GM23338 (cell line): Measurements from ENCODE around the gene LRRC28. TPM values are rescaled to one million over a fixed set of nuclear protein-coding genes. Genes with fewer than 3 reads are reported as not detected.

Source experiments
- ATAC-seq: fragments of 200-7000 bp; cut with Tn5 transposase; 3 replicates; pipeline ENCODE4 v1.9.1; 2020
- DNase-seq: peaks from one replicate; pipeline ENCODE4 v3.0.0-alpha.2; 2015; ENCODE audit warnings: low spot score
- H2AFZ ChIP-seq: fragments of 200-600 bp; sonication (generic); 2 replicates; pipeline ENCODE4 v1.8.0; 2016; ENCODE audit warnings: antibody characterized with exemption, mild to moderate bottlenecking, moderate library complexity
- H3F3A ChIP-seq: fragments of 200-600 bp; sonication (generic); replicated peaks from 2 replicates; pipeline ENCODE4 v1.8.0; 2017; ENCODE audit warnings: antibody characterized with exemption, mixed run types, low read depth
- H3K27ac ChIP-seq: fragments of 200-600 bp; sonication (generic); 2 replicates; pipeline ENCODE4 v1.6.1; 2016; ENCODE audit warnings: low read depth
- H3K27me3 ChIP-seq: fragments of 200-600 bp; sonication (generic); 2 replicates; pipeline ENCODE4 v1.8.0; 2016; ENCODE audit warnings: mild to moderate bottlenecking, mixed run types, moderate library complexity; ENCODE audit not compliant: insufficient read depth
- H3K36me3 ChIP-seq: fragments of 200-600 bp; sonication (generic); 2 replicates; pipeline ENCODE4 v1.8.0; 2016; ENCODE audit warnings: mild to moderate bottlenecking; ENCODE audit not compliant: insufficient read depth
- H3K4me1 ChIP-seq: fragments of 200-600 bp; sonication (generic); 2 replicates; pipeline ENCODE4 v1.8.0; 2016; ENCODE audit warnings: mild to moderate bottlenecking, moderate library complexity; ENCODE audit not compliant: insufficient read depth
- H3K4me2 ChIP-seq: fragments of 200-600 bp; sonication (generic); 2 replicates; pipeline ENCODE4 v1.7.1; 2017; ENCODE audit warnings: mixed run types
- H3K4me3 ChIP-seq: fragments of 200-600 bp; sonication (generic); 2 replicates; pipeline ENCODE4 v1.6.1; 2016; ENCODE audit warnings: mixed run types
- H3K79me2 ChIP-seq: fragments of 200-600 bp; sonication (generic); replicated peaks from 2 replicates; pipeline ENCODE4 v1.8.0; 2017; ENCODE audit warnings: mild to moderate bottlenecking; ENCODE audit not compliant: insufficient read depth
- H3K9me2 ChIP-seq: fragments of 200-600 bp; sonication (generic); 2 replicates; pipeline ENCODE4 v1.8.0; 2017; ENCODE audit not compliant: insufficient read depth
- H4K20me1 ChIP-seq: fragments of 200-600 bp; sonication (generic); replicated peaks from 2 replicates; pipeline ENCODE4 v1.8.0; 2017; ENCODE audit warnings: mild to moderate bottlenecking; ENCODE audit not compliant: insufficient read depth
- H3K27ac Mint-ChIP-seq: 2 replicates; pipeline ENCODE4 v1.8.0; 2020; ENCODE audit warnings: inconsistent platforms, mild to moderate bottlenecking, moderate library complexity, mixed read lengths
- H3K27me3 Mint-ChIP-seq: 3 replicates; pipeline ENCODE4 v1.8.0; 2022; ENCODE audit warnings: low read depth, mild to moderate bottlenecking, moderate library complexity, mixed read lengths, inconsistent platforms; ENCODE audit not compliant: insufficient read depth, poor library complexity
- H3K36me3 Mint-ChIP-seq: 3 replicates; pipeline ENCODE4 v1.8.0; 2021; ENCODE audit warnings: low read depth, mild to moderate bottlenecking, inconsistent platforms, moderate library complexity, mixed read lengths
- H3K4me1 Mint-ChIP-seq: 3 replicates; pipeline ENCODE4 v1.8.0; 2020; ENCODE audit warnings: mild to moderate bottlenecking, inconsistent platforms, mixed read lengths
- H3K4me3 Mint-ChIP-seq: 3 replicates; pipeline ENCODE4 v1.8.0; 2021; ENCODE audit warnings: moderate library complexity, mild to moderate bottlenecking, inconsistent platforms, mixed read lengths
- H3K9me3 Mint-ChIP-seq: 3 replicates; pipeline ENCODE4 v1.8.0; 2020; ENCODE audit warnings: moderate library complexity, mild to moderate bottlenecking, inconsistent platforms, mixed read lengths
- CREB1 ChIP-seq: fragments of 250-450 bp; sonication (Bioruptor Pico); IDR thresholded peaks from 2 replicates; pipeline ENCODE4 v1.5.0; 2020; ENCODE audit warnings: low read depth, mild to moderate bottlenecking, moderate library complexity
- EZH2 ChIP-seq: fragments of 200-600 bp; sonication (generic); IDR thresholded peaks from one replicate; pipeline ENCODE4 v1.8.0; 2017; ENCODE audit warnings: antibody characterized with exemption, mild to moderate bottlenecking, low read depth; ENCODE audit not compliant: unreplicated experiment
- EZH2phosphoT487 ChIP-seq: fragments of 200-600 bp; sonication (generic); IDR thresholded peaks from one replicate; pipeline ENCODE4 v1.8.1; 2018; ENCODE audit warnings: antibody characterized with exemption; ENCODE audit not compliant: unreplicated experiment
- JUNB ChIP-seq: IDR thresholded peaks from one replicate; pipeline ENCODE4 v1.6.1; 2016; ENCODE audit warnings: antibody characterized with exemption; ENCODE audit not compliant: unreplicated experiment
- NANOG ChIP-seq: IDR thresholded peaks from 2 replicates; pipeline ENCODE4 v1.6.1; 2016; ENCODE audit warnings: antibody characterized with exemption, borderline replicate concordance
- POLR2AphosphoS5 ChIP-seq: IDR thresholded peaks from 2 replicates; pipeline ENCODE4 v1.6.1; 2016; ENCODE audit warnings: antibody characterized with exemption, low read depth
- STAT1 ChIP-seq: IDR thresholded peaks from one replicate; pipeline ENCODE4 v1.6.1; 2016; ENCODE audit warnings: antibody characterized with exemption; ENCODE audit not compliant: unreplicated experiment
- ZNF114 ChIP-seq: fragments of 250-450 bp; sonication (Bioruptor Pico); IDR thresholded peaks from 2 replicates; pipeline ENCODE4 v1.5.0; 2020; ENCODE audit warnings: mild to moderate bottlenecking, moderate library complexity
- ZNF331 ChIP-seq: fragments of 250-450 bp; sonication (Bioruptor Pico); IDR thresholded peaks from 2 replicates; pipeline ENCODE4 v1.5.0; 2020; ENCODE audit warnings: low read depth, mild to moderate bottlenecking, moderate library complexity
- polyA plus RNA-seq: library from polyadenylated mRNA; unstranded; fragments of >200 nt; fragmentation: Nextera tagmentation; extraction: Ambion mirVana; gene quantifications from 2 replicates; pipeline ENCODE4 v1.2.1, GENCODE V29; 2016
- total RNA-seq: library from RNA; depleted of rRNA; stranded (reverse); fragments of >200 nt; shearing (Covaris generic); gene quantifications from 2 replicates; pipeline ENCODE4 v1.2.3, GENCODE V29; 2014
- TF ChIP-seq, protein P1 (sequence below): IDR thresholded peaks from one replicate; pipeline ENCODE4 v1.6.1; 2018; ENCODE audit warnings: antibody characterized with exemption; ENCODE audit not compliant: unreplicated experiment
- TF ChIP-seq, protein P2 (sequence below), 2 experiments: fragments of 200-600 bp in 1 of 2; sonication (generic) in 1 of 2; conservative IDR thresholded peaks; 2 replicates each; pipeline versions ENCODE4 v1.5.1 to v1.6.1; 2016 to 2017; ENCODE audit warnings: antibody characterized with exemption in 2 of 2, low read depth in 2 of 2, mild to moderate bottlenecking in 2 of 2, moderate library complexity in 1 of 2
- TF ChIP-seq, protein P3 (sequence below): fragments of 250-450 bp; sonication (Bioruptor Pico); IDR thresholded peaks from 2 replicates; pipeline ENCODE4 v1.5.0; 2020; ENCODE audit warnings: mild to moderate bottlenecking, moderate library complexity
- TF ChIP-seq, protein P4 (sequence below): IDR thresholded peaks from 2 replicates; pipeline ENCODE4 v1.6.1; 2016; ENCODE audit warnings: antibody characterized with exemption

The LRRC28 gene
- total and polyA plus RNA-seq, 2 experiments from 2014 or later: 12.9 to 28.4 TPM

DNA sequence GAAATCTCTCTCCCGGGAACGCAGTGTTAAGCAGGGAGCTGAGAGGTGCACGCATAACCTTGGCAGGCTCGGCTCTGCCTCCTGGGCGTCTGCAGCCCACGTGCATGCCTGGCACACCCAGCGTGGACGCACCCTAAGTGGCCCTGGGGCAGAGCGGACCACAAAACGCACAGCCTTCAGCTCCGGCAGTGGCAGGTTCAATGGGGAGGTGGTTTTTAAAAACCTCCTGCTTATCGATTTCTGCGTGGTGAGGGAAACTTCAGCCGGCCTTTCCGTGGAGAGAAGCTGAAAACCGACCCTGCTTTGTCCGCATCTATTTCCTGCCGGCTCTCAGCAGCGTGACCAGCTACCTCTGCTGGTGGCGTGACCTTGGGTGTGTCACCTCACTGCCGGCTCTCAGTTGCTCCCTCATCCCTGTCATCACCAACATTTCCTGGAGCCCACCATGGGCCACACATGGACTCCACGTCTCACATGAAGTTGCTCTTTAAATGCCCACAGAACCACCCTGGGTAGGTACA is 179.7 kb downstream of the LRRC28 start:
- no peaks in the 10 kb centered on the region for H3K27me3 ChIP-seq
- no peaks in the 10 kb centered on the region for H3K4me1 ChIP-seq
- no peak overlapping the region for H3K4me3 ChIP-seq
- no peaks in the 10 kb centered on the region for H3K36me3 ChIP-seq
- Mint-ChIP-seq H3K27me3 (peaks cover 11% of the 10 kb centered on the region), H3K4me1 (peaks cover 8% of the 10 kb centered on the region), H3K4me3 (no peak overlapping the region), H3K36me3 (no peaks in the 10 kb centered on the region), H3K27ac (no peak overlapping the region), H3K9me3 (no peaks in the 10 kb centered on the region)
- no peak overlapping the region for H2AFZ ChIP-seq
- ATAC-seq (no peak), DNase-seq (no peak)
- no peak overlapping the region for H3K4me2 ChIP-seq
- H3F3A ChIP-seq: no peaks in the 10 kb centered on the region
- no peaks in the 10 kb centered on the region for H4K20me1 ChIP-seq
- no peaks in the 10 kb centered on the region for H3K9me2 ChIP-seq
- H3K79me2 ChIP-seq: no peaks in the 10 kb centered on the region
- H3K27ac ChIP-seq: no peak overlapping the region
- TF ChIP-seq, protein P1, sequence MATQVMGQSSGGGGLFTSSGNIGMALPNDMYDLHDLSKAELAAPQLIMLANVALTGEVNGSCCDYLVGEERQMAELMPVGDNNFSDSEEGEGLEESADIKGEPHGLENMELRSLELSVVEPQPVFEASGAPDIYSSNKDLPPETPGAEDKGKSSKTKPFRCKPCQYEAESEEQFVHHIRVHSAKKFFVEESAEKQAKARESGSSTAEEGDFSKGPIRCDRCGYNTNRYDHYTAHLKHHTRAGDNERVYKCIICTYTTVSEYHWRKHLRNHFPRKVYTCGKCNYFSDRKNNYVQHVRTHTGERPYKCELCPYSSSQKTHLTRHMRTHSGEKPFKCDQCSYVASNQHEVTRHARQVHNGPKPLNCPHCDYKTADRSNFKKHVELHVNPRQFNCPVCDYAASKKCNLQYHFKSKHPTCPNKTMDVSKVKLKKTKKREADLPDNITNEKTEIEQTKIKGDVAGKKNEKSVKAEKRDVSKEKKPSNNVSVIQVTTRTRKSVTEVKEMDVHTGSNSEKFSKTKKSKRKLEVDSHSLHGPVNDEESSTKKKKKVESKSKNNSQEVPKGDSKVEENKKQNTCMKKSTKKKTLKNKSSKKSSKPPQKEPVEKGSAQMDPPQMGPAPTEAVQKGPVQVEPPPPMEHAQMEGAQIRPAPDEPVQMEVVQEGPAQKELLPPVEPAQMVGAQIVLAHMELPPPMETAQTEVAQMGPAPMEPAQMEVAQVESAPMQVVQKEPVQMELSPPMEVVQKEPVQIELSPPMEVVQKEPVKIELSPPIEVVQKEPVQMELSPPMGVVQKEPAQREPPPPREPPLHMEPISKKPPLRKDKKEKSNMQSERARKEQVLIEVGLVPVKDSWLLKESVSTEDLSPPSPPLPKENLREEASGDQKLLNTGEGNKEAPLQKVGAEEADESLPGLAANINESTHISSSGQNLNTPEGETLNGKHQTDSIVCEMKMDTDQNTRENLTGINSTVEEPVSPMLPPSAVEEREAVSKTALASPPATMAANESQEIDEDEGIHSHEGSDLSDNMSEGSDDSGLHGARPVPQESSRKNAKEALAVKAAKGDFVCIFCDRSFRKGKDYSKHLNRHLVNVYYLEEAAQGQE: no peak
- TF ChIP-seq EZH2phosphoT487 (no peak), JUNB (no peak), EZH2 (no peak), CREB1 (CRISPR knock-in tag) (no peak), POLR2AphosphoS5 (no peak), ZNF331 (CRISPR knock-in tag) (no peak), STAT1 (no peak), NANOG (no peak), ZNF114 (CRISPR knock-in tag) (no peak)
- TF ChIP-seq, protein P2, sequence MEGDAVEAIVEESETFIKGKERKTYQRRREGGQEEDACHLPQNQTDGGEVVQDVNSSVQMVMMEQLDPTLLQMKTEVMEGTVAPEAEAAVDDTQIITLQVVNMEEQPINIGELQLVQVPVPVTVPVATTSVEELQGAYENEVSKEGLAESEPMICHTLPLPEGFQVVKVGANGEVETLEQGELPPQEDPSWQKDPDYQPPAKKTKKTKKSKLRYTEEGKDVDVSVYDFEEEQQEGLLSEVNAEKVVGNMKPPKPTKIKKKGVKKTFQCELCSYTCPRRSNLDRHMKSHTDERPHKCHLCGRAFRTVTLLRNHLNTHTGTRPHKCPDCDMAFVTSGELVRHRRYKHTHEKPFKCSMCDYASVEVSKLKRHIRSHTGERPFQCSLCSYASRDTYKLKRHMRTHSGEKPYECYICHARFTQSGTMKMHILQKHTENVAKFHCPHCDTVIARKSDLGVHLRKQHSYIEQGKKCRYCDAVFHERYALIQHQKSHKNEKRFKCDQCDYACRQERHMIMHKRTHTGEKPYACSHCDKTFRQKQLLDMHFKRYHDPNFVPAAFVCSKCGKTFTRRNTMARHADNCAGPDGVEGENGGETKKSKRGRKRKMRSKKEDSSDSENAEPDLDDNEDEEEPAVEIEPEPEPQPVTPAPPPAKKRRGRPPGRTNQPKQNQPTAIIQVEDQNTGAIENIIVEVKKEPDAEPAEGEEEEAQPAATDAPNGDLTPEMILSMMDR (conservative IDR thresholded peaks at IDR 0.05; ENCODE audit: low read depth in 2 of 2): no peak
- TF ChIP-seq, protein P3, sequence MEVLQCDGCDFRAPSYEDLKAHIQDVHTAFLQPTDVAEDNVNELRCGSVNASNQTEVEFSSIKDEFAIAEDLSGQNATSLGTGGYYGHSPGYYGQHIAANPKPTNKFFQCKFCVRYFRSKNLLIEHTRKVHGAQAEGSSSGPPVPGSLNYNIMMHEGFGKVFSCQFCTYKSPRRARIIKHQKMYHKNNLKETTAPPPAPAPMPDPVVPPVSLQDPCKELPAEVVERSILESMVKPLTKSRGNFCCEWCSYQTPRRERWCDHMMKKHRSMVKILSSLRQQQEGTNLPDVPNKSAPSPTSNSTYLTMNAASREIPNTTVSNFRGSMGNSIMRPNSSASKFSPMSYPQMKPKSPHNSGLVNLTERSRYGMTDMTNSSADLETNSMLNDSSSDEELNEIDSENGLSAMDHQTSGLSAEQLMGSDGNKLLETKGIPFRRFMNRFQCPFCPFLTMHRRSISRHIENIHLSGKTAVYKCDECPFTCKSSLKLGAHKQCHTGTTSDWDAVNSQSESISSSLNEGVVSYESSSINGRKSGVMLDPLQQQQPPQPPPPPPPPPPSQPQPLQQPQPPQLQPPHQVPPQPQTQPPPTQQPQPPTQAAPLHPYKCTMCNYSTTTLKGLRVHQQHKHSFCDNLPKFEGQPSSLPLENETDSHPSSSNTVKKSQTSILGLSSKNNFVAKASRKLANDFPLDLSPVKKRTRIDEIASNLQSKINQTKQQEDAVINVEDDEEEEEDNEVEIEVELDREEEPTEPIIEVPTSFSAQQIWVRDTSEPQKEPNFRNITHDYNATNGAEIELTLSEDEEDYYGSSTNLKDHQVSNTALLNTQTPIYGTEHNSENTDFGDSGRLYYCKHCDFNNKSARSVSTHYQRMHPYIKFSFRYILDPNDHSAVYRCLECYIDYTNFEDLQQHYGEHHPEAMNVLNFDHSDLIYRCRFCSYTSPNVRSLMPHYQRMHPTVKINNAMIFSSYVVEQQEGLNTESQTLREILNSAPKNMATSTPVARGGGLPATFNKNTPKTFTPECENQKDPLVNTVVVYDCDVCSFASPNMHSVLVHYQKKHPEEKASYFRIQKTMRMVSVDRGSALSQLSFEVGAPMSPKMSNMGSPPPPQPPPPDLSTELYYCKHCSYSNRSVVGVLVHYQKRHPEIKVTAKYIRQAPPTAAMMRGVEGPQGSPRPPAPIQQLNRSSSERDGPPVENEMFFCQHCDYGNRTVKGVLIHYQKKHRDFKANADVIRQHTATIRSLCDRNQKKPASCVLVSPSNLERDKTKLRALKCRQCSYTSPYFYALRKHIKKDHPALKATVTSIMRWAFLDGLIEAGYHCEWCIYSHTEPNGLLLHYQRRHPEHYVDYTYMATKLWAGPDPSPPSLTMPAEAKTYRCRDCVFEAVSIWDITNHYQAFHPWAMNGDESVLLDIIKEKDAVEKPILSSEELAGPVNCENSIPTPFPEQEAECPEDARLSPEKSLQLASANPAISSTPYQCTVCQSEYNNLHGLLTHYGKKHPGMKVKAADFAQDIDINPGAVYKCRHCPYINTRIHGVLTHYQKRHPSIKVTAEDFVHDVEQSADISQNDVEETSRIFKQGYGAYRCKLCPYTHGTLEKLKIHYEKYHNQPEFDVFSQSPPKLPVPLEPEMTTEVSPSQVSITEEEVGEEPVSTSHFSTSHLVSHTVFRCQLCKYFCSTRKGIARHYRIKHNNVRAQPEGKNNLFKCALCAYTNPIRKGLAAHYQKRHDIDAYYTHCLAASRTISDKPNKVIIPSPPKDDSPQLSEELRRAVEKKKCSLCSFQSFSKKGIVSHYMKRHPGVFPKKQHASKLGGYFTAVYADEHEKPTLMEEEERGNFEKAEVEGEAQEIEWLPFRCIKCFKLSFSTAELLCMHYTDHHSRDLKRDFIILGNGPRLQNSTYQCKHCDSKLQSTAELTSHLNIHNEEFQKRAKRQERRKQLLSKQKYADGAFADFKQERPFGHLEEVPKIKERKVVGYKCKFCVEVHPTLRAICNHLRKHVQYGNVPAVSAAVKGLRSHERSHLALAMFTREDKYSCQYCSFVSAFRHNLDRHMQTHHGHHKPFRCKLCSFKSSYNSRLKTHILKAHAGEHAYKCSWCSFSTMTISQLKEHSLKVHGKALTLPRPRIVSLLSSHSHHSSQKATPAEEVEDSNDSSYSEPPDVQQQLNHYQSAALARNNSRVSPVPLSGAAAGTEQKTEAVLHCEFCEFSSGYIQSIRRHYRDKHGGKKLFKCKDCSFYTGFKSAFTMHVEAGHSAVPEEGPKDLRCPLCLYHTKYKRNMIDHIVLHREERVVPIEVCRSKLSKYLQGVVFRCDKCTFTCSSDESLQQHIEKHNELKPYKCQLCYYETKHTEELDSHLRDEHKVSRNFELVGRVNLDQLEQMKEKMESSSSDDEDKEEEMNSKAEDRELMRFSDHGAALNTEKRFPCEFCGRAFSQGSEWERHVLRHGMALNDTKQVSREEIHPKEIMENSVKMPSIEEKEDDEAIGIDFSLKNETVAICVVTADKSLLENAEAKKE: no peak
- TF ChIP-seq, protein P4, sequence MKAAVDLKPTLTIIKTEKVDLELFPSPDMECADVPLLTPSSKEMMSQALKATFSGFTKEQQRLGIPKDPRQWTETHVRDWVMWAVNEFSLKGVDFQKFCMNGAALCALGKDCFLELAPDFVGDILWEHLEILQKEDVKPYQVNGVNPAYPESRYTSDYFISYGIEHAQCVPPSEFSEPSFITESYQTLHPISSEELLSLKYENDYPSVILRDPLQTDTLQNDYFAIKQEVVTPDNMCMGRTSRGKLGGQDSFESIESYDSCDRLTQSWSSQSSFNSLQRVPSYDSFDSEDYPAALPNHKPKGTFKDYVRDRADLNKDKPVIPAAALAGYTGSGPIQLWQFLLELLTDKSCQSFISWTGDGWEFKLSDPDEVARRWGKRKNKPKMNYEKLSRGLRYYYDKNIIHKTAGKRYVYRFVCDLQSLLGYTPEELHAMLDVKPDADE: no peak
